A549 (cell line): ENCODE results near the gene TMEM38A. TPM values are rescaled to one million over a fixed set of nuclear protein-coding genes. Genes with fewer than 3 reads are reported as not detected.

Source experiments
- ATAC-seq, 2 experiments: fragments of 200-7000 bp in 1 of 2; fragments of >200 bp in 1 of 2; cut with Nextera tagmentation in 1 of 2; cut with Tn5 transposase in 1 of 2; 3 replicates each; pipeline versions ENCODE4 v1.8.0 to v1.9.1; 2018 to 2020; ENCODE audit warnings: mild to moderate bottlenecking in 1 of 2, moderate library complexity in 1 of 2
- CTCF ChIA-PET: fragments of 300-600 bp; sonication (Branson Sonifier 250); formaldehyde crosslinking; extraction: SDS; loops from one replicate; lab custom pipeline; 2021; ENCODE audit warnings: antibody characterized with exemption, inconsistent platforms; lab: Yijun Ruan, JAX
- POLR2A ChIA-PET: fragments of 350-600 bp; formaldehyde crosslinking; extraction: SDS; loops from one replicate; lab custom pipeline; 2021; ENCODE audit warnings: antibody characterized with exemption, inconsistent platforms; lab: Yijun Ruan, JAX
- DNase-seq, 2 experiments: peaks; one replicate each; pipeline versions ENCODE4 v3.0.0 to v3.0.0-alpha.2; 2011 to 2016; ENCODE audit warnings: low read depth in 1 of 2, low spot score in 1 of 2
- FAIRE-seq: peaks from 2 replicates; lab custom pipeline; 2011; peaks lifted over from hg19 to GRCh38; lab: Jason Lieb, UNC
- H3K27ac ChIP-seq, 2 experiments: fragments of >200 bp; sonication (Bioruptor Twin); formaldehyde crosslinking; 3 replicates each; pipeline ENCODE4 v1.5.1; 2016 to 2017
- H3K4me1 ChIP-seq: fragments of >200 bp; sonication (Bioruptor Twin); formaldehyde crosslinking; 3 replicates; pipeline ENCODE4 v1.6.1; 2016
- H3K4me2 ChIP-seq: fragments of >200 bp; sonication (Bioruptor Twin); formaldehyde crosslinking; 3 replicates; pipeline ENCODE4 v1.6.1; 2016
- H3K4me3 ChIP-seq: fragments of >200 bp; sonication (Bioruptor Twin); formaldehyde crosslinking; 3 replicates; pipeline ENCODE4 v1.5.1; 2016
- H3K9me3 ChIP-seq: fragments of >200 bp; sonication (Bioruptor Twin); formaldehyde crosslinking; 3 replicates; pipeline ENCODE4 v1.6.1; 2016
- ATOH8 ChIP-seq: fragments of 250-450 bp; sonication (Bioruptor Pico); IDR thresholded peaks from 2 replicates; pipeline ENCODE4 v1.5.0; 2020; ENCODE audit warnings: low read depth, mild to moderate bottlenecking, moderate library complexity
- CBX2 ChIP-seq: fragments of 200-600 bp; sonication (generic); IDR thresholded peaks from 2 replicates; pipeline ENCODE4 v1.6.1; 2016; ENCODE audit warnings: low read depth, mild to moderate bottlenecking, borderline replicate concordance
- CEBPB ChIP-seq, 2 experiments: fragments of >200 bp in 1 of 2; sonication (Bioruptor Twin) in 1 of 2; formaldehyde crosslinking in 1 of 2; IDR thresholded peaks; 2 replicates each; pipeline ENCODE4 v1.6.1; 2012 to 2016
- CHD4 ChIP-seq: fragments of 200-600 bp; sonication (generic); IDR thresholded peaks from 2 replicates; pipeline ENCODE4 v1.6.1; 2016; ENCODE audit warnings: antibody characterized with exemption, mild to moderate bottlenecking, borderline replicate concordance
- EHF ChIP-seq: fragments of 250-450 bp; sonication (Bioruptor Pico); IDR thresholded peaks from 2 replicates; pipeline ENCODE4 v1.5.0; 2020; ENCODE audit warnings: mild to moderate bottlenecking
- EHMT2 ChIP-seq: fragments of 200-600 bp; sonication (generic); IDR thresholded peaks from 2 replicates; pipeline ENCODE4 v1.6.1; 2016; ENCODE audit warnings: antibody characterized with exemption, low read depth, mild to moderate bottlenecking, moderate library complexity
- FOXS1 ChIP-seq: fragments of 250-450 bp; sonication (Bioruptor Pico); IDR thresholded peaks from 2 replicates; pipeline ENCODE4 v1.5.0; 2020; ENCODE audit warnings: mild to moderate bottlenecking, moderate library complexity
- HMGXB4 ChIP-seq: fragments of 250-450 bp; sonication (Bioruptor Pico); IDR thresholded peaks from 2 replicates; pipeline ENCODE4 v1.5.0; 2021; ENCODE audit warnings: mild to moderate bottlenecking, moderate library complexity, borderline replicate concordance
- HOXA7 ChIP-seq: fragments of 250-450 bp; sonication (Bioruptor Pico); IDR thresholded peaks from 2 replicates; pipeline ENCODE4 v1.5.0; 2020; ENCODE audit warnings: mild to moderate bottlenecking, moderate library complexity
- HOXB5 ChIP-seq: fragments of 250-450 bp; sonication (Bioruptor Pico); IDR thresholded peaks from 2 replicates; pipeline ENCODE4 v1.5.0; 2020; ENCODE audit warnings: mild to moderate bottlenecking, moderate library complexity
- JUN ChIP-seq, 2 experiments: fragments of >200 bp; sonication (Bioruptor Twin); formaldehyde crosslinking; IDR thresholded peaks; 2 replicates in 1 of 2; 3 replicates in 1 of 2; pipeline ENCODE4 v1.6.1; 2016 to 2017
- KDM1A ChIP-seq: fragments of 200-600 bp; sonication (generic); IDR thresholded peaks from 2 replicates; pipeline ENCODE4 v1.6.1; 2016; ENCODE audit warnings: low read depth, mild to moderate bottlenecking
- MYC ChIP-seq: IDR thresholded peaks from 2 replicates; pipeline ENCODE4 v1.6.1; 2012; ENCODE audit warnings: mild to moderate bottlenecking, inconsistent platforms, low read length, improper control_type of control experiment, borderline replicate concordance
- NR3C1 ChIP-seq: fragments of >200 bp; sonication (Bioruptor Twin); formaldehyde crosslinking; IDR thresholded peaks from 3 replicates; pipeline ENCODE4 v1.6.1; 2017
- PBX3 ChIP-seq: IDR thresholded peaks from 2 replicates; pipeline ENCODE4 v1.6.1; 2012
- POLR2A ChIP-seq: IDR thresholded peaks from 2 replicates; pipeline ENCODE4 v1.6.1; 2012; ENCODE audit warnings: mild to moderate bottlenecking, low read length
- RAD21 ChIP-seq, 2 experiments: fragments of >200 bp in 1 of 2; sonication (Bioruptor Twin) in 1 of 2; formaldehyde crosslinking in 1 of 2; IDR thresholded peaks in 1 of 2; conservative IDR thresholded peaks in 1 of 2; 2 replicates in 1 of 2; 3 replicates in 1 of 2; pipeline ENCODE4 v1.6.1; 2012 to 2018; ENCODE audit warnings: inconsistent platforms in 1 of 2
- REST ChIP-seq: fragments of 200-600 bp; sonication (generic); IDR thresholded peaks from 2 replicates; pipeline ENCODE4 v1.6.1; 2016; ENCODE audit warnings: antibody characterized with exemption, mild to moderate bottlenecking, moderate library complexity
- RNF2 ChIP-seq: fragments of 200-600 bp; sonication (generic); IDR thresholded peaks from 2 replicates; pipeline ENCODE4 v1.6.1; 2016; ENCODE audit warnings: low read depth, mild to moderate bottlenecking, antibody characterized with exemption, moderate library complexity, borderline replicate concordance
- TFCP2L1 ChIP-seq: fragments of 250-450 bp; sonication (Bioruptor Pico); IDR thresholded peaks from 2 replicates; pipeline ENCODE4 v1.5.0; 2021; ENCODE audit warnings: mild to moderate bottlenecking
- ZC3H11A ChIP-seq: fragments of 450-650 bp; IDR thresholded peaks from 2 replicates; pipeline ENCODE4 v1.6.1; 2014; ENCODE audit warnings: antibody characterized with exemption, mild to moderate bottlenecking
- ZNF302 ChIP-seq: fragments of 250-450 bp; sonication (Bioruptor Pico); IDR thresholded peaks from 2 replicates; pipeline ENCODE4 v1.9.0; 2021; ENCODE audit warnings: inconsistent platforms, mild to moderate bottlenecking, moderate library complexity
- ZSCAN20 ChIP-seq: fragments of 250-450 bp; sonication (Bioruptor Pico); IDR thresholded peaks from 2 replicates; pipeline ENCODE4 v1.8.0; 2022; ENCODE audit warnings: mild to moderate bottlenecking, moderate library complexity
- WGBS: methylation state at CpG from one replicate; pipeline ENCODE4 v1.1.6; 2017; ENCODE audit errors: missing lambda C conversion rate; 5-methylcytosine and 5-hydroxymethylcytosine counted together
- polyA plus RNA-seq, 4 experiments: library from polyadenylated mRNA; depleted of rRNA in 3 of 4; stranded (reverse); fragments of >200 nt; fragmentation: RNase III in 1 of 4; extraction: RNeasy Plus Mini Kit Qiagen cat#74134 plus additional on column Dnase treatment in 1 of 4; gene quantifications; 2 replicates in 3 of 4; 3 replicates in 1 of 4; pipeline ENCODE4 v1.2.3, GENCODE V29; 2011 to 2017
- TF ChIP-seq, protein P1 (sequence below): IDR thresholded peaks from 2 replicates; pipeline ENCODE4 v1.6.1; 2012; ENCODE audit warnings: low read depth, borderline replicate concordance
- TF ChIP-seq, protein P2 (sequence below): IDR thresholded peaks from 2 replicates; pipeline ENCODE4 v1.6.1; 2012

The TMEM38A gene
- polyA plus RNA-seq, 2 of the 4 experiments (the other 2 are of a cell fraction), result 1.2 to 1.5 TPM

DNA sequence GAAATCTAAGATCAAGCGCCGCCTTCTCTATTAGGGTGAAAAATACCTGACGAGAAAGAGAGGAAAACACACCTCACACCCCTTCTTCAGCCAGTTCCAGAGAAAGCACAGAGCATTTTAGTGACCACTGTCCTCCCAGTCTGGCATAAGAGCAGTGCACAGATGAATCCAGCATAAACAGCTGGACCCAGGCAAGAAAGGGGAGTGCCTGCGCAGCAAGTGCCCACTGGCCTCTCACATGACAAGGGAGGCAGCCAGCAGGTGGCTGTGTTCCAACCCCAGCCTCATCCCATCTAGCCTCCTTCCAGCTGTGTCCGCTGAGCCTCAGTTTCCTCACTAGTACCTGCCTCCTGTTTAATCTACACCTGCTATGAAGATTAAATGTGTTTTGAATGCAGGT lies 40.9 kb upstream of the TMEM38A start (continued):
- TF ChIP-seq, protein P1, sequence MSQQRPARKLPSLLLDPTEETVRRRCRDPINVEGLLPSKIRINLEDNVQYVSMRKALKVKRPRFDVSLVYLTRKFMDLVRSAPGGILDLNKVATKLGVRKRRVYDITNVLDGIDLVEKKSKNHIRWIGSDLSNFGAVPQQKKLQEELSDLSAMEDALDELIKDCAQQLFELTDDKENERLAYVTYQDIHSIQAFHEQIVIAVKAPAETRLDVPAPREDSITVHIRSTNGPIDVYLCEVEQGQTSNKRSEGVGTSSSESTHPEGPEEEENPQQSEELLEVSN, result no peak
- TF ChIP-seq HOXA7 (CRISPR knock-in tag), result no peak
- no peak for TF ChIP-seq POLR2A
- no peak for TF ChIP-seq CBX2
- no peak for TF ChIP-seq ATOH8 (CRISPR knock-in tag)
- TF ChIP-seq PBX3, result no peak
- no peak for TF ChIP-seq CHD4
- TF ChIP-seq, all 56 proteins: peak for 0

DNA sequence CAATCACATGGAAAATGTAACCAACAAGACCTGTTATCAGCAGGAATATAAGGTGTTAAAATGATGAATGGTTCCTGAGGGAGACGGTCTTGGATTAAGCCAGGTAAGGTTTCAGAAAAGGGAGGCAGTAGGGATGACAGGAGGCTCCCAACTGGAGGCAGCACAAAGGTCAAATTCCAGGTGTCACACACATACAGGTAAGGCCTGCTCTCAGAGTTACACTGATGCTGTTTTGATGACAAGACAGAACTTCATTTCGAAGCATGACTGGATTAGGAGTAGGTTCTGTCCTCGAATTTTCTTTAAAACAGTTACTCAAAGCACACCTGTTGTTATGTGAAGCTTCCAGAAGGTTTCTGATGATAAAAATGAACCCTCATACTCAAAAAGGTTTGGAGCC lies 40.4 kb upstream of the TMEM38A start:
- POLR2A ChIA-PET, result no interaction called here
- no peak overlapping the region for H3K27ac ChIP-seq
- no peak for TF ChIP-seq RNF2
- TF ChIP-seq NR3C1, result no peak
- TF ChIP-seq RAD21 (conservative IDR thresholded peaks at IDR 0.05 in 1 of 2, IDR thresholded peaks at IDR 0.05 in 1 of 2), result no peak
- no peak for TF ChIP-seq CHD4
- no peak for TF ChIP-seq ZNF302 (CRISPR knock-in tag)
- TF ChIP-seq, all 56 proteins: peak for 0
- no peak for ATAC-seq
- Histone ChIP-seq H3K4me1 (no peaks in the 10 kb centered on the region), H3K4me3 (no peak overlapping the region), H3K4me2 (no peak overlapping the region), H3K9me3 (no peaks in the 10 kb centered on the region)
- 80% methylated on average over 3 of the region's 3 CpGs for WGBS
- no peak for DNase-seq
- FAIRE-seq, result no peak
- CTCF ChIA-PET, result no interaction called here

GRCh38 chr19:16621165-16621800 lies 39.7 kb upstream of the TMEM38A start:
- DNase-seq, result no peak
- TF ChIP-seq EHMT2, result no peak
- no peak for TF ChIP-seq HMGXB4
- no peak for TF ChIP-seq FOXS1
- TF ChIP-seq ZC3H11A, result no peak
- TF ChIP-seq EHF (CRISPR knock-in tag), result no peak
- TF ChIP-seq JUN (IDR thresholded peaks at IDR 0.05), result no peak
- TF ChIP-seq HOXB5 (CRISPR knock-in tag), result no peak
- TF ChIP-seq MYC, result no peak
- no peak for TF ChIP-seq NR3C1
- TF ChIP-seq, protein P2, sequence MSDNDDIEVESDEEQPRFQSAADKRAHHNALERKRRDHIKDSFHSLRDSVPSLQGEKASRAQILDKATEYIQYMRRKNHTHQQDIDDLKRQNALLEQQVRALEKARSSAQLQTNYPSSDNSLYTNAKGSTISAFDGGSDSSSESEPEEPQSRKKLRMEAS, result no peak
- no peak for TF ChIP-seq ZSCAN20 (CRISPR knock-in tag)
- TF ChIP-seq RNF2, result no peak
- TF ChIP-seq KDM1A, result no peak
- no peak for TF ChIP-seq CEBPB (IDR thresholded peaks at IDR 0.05)
- TF ChIP-seq REST, result no peak
- no peak for TF ChIP-seq TFCP2L1
- Histone ChIP-seq H3K27ac (no peak overlapping the region), H3K9me3 (no peaks in the 10 kb centered on the region), H3K4me3 (no peak overlapping the region), H3K4me1 (peaks cover 6% of the 10 kb centered on the region; the same call in 2 of the 3 replicates), H3K4me2 (no peak overlapping the region)
- 83% methylated on average over 6 of the region's 7 CpGs for WGBS
- ATAC-seq, result no peak
- POLR2A ChIA-PET, result no interaction called here
- CTCF ChIA-PET, result no interaction called here
- no peak for FAIRE-seq
